ENCODE data around the gene CELF4.

The CELF4 gene

DNA sequence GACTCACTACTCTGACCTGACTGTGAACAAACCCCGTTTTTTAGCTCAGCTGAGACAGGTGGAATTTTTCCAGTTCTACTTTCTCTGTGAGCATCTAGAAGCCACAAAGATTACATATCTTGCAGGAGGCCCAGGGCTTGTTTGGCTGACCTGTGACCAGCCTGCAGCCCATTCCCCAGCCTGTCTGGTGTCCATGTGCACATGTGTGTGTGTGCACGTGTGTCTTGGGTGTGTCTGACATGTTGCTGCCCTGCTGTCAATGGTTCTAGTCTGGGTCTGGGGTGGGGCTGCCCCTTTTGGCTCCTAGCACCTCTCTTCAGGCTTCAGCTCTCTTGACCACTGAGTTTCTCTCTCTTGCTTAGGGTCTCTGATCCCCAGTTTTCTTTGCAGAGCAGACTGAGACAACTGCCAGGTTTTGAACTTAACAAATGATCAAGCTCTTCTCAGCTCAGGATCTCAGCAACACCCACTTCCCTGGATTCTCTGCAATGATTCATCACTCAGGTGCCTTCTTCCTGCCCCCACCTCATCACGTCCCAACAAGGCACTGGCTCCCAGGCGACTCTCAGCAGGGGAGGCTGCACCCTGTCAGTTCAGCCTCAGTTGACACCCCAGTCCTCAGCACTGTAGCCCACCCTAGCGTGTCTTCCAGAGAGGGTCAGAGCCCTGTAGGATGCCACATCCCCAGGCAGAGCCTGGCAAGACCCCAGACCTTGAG, 130.3 kb downstream of the CELF4 start:
- DNase-seq, result no peak

DNA sequence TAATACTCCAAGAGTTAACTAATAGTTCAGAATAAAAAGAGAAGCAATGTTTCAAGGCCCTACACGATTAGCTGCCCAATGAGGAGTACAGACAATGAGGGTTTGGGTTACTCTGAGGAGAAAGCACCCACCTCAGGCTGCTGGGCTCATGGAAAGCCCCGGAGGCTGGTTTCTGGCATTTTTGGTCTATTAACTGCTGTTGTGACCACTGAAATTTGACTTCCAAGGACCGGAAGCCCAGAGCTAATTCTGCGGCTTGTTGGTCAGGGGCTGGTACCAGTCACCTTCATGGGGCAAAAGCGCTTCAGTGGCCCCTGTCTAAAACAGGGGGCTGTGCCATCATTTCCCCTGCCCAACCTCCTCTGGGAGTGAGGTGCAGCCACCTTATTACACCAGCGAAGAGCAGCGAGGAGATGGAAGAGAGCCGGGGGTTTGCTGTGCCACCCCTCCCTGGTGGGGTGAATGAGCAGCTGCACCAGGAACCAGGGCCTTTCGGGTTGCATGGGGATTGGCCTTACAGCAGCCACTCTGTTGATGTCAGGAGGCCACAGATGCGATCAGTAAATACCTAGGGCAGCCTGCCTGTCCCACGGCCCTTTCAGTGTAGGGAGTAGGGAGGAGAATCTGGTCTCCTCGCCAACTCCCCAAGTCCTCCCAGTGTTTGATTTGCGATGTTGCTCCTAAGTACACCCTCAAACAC, 131.3 kb downstream of the CELF4 start:
- DNase-seq, result no peak

DNA sequence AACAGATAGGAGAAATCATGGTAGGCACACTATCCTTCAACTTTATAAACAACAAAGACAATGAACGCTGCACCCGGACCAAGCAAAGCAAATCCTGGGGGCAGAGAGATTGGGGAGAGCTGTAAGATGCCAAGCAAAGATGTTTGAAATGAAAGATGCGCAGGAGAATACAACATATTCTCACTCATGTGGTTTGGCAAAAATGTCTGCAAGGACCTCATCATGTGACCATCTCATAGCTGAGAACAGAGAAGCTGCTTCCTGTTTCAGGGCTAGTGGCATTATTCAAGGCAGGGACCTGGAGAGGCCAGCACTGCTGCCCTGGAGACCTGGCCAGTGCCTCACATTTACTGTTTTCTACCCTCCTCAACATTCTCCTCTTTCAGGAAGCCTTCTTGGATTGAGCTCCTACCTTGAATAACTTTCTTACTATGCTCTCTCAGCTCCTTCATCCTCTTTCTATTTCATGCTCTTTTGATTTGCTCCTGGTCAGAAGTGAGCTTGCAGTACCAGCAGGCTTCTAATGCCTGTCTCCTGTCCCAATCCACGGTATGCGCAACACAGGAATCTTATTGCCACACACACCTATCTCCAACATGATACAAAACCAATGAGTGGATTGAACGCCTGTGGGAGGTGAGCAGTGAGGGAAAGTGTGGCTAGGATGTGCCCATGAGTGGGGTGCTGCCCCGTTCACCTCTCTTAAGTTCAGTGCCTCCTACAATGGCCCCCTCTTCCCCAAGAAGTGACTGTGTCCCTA, 133.0 kb downstream of the CELF4 start:
- DNase-seq, result no peak

DNA sequence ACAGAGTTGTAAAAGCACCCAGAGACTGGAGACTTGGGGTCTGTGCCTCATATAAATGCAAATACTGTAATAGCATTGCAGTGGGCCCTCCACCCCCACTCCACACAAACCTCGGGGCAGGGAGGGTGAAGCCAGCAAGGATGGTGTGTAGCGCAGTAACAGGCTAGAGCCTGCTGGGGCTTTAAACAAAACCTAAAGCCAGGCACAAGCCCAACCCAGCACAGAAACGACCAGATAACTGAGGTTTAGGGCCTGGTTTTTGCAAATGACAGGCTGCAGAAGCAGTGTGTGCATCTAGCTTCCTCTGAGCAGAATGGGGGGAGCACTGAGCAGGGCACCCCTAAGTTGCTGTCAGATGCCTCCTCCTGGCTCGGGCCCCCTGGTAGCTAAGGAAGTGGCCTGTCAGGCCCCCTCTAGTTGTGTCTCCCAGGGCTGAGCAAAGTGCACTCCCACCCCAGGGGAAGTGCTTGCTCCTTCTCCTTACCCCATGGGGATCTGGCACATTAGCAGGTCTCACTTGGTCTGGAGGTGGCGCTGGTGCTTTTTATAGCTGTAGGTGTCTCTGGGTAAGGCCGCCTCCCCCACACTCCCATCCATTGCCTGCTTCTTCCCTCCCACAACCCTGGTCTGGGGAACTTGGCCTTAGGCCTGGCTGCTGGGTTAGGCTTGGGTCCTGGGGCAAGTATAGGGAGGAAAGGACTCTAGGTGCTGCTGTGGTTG, 135.1 kb downstream of the CELF4 start:
- DNase-seq, result no peak

DNA sequence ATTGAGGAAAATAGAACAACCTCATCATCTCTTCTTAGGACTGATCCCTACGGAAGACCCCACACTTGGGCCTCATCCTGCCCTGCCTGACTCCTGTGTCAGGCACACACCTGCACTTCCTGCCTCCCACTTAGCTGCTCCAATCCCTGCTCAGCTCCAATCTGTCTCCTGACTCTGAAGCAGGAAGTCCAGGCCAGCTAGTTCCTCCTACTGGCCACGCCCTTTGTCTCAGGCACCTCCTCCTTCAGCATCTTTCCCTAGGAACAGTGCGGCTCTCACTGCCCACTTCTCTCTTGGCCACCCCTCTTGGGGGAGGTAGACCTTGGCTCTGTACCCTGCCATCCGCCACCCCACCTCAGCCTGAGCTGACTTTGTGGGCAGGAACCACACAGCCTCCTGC, 135.8 kb downstream of the CELF4 start:
- DNase-seq, result no peak

DNA sequence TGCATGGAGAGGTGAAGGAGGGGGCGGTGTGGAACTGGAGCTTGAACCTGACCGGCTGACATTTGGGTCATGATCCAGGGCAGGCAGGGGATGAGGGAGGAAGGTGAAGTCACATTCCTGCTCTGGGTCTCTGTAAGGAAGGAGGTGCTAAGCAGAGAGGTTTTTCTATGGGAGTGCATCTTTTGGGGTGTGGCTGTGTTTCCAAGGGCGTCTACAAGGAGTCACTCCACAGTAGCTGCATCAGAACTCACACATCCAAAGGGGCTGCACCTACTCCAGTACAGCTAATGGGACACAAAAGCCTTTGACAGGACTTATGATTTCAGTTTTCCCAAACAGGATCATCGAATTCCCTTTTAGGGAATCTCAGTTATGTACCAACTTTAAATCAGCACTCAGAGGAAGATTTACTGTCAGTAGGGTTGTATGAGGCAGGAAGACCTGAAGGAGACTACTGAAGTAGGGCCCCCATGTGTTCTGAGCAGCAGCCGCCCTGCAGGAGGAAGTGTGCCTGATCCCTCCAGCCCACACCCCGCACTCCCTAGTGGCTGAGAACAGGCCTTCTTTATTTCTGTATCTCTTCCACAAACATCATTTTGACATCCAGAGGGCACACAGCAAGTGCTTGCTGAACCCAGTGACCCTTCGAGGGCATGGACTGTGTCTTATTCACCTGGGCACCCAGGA, 137.2 kb downstream of the CELF4 start:
- DNase-seq, result no peak

DNA sequence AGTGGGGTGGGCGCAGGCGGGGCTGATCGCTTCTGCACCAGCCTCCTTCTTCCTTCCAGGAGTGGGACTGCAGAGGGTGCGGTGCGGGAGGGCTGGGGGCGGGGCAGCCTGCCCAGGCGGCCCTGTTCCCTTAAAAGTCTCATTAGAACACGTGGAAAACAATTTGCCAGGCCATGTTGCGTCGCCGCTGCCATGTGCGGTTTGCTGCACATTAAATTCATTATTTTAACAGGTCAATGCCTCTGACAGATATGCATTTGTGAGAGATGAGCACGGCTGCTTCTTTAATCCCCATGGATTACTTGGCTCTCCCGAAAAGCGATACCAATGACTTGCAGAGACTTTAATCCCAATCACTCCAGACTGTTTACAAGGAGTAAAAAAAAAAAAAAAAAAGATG, 139.0 kb downstream of the CELF4 start:
- DNase-seq, result no peak

DNA sequence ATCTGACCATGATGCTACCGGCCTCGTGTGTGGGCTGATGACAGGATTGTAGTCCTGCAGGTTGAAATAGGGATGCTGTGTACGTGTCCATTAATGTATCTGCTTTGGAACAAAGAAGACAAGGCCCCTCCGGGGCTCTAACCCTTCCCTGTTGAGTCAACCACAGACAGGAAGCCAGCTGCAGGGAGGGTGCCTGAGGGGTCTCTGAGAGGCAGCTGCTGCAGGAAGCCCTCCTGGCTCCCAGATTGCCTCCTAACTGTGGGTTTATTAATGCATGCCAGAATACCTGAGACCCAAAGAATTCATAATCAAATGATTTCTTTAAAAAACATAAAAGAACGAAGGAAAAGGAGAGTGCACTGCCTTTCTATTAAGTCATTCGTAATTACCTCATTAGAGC, 140.4 kb downstream of the CELF4 start:
- DNase-seq, result no peak

DNA sequence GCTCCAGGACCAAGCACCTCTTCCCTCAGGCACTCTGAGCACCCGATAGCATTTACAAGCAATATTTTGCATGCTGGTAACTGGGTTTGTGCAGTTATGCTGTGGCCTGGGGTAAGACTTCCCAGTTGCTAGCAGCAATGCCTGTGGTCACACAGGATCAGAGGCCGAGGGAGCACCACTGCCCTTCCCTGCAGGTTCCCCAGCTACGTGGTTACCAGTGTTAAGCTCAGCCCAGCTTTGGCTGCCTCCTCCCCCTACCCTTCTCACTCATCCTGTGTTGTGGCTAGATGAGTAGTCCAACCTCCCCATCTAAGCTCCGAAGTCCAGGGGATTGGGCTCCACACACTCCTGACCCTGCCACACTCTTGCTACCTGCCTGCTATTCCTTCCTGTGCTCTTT, 141.1 kb downstream of the CELF4 start:
- DNase-seq, result no peak

DNA sequence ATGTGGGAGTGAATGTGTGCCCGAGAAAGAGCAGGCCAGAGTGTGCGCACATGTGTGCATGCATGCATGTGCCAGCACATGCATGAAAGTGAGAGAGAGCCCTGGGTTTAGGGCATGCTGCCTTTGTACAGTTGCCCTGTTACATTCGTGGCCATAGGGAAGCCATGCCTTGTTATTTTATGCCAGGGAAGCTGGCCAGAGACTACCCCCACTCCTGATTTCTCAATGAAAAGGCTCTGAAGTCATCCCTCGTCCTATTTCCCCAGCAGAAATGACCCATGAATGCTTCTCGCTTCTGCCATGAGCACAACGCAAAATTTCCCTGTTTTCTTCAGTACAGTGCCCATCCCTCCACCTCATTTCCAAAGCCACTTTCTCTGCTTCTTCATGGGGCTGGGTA, 143.0 kb downstream of the CELF4 start:
- no peak for DNase-seq

DNA sequence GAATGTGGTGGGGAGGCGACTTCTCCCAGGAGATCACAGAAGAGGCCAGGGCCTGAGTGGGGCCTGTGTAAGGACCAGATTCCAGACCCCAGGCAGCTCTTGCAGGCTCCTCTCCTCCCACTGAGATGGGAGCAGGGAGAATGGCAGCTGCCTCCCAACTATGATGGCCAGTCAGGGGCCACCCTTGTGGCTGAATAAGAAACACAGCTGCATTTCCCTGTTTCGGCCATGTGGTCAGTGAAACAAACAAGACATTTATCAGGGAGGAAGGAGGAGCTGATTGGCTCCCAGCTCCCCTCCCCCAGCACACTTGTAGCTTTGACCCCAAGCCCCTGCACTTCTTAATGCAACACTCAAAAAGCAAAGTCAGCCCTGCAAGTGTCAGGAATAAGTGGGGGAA, 143.5 kb downstream of the CELF4 start:
- DNase-seq, result no peak

DNA sequence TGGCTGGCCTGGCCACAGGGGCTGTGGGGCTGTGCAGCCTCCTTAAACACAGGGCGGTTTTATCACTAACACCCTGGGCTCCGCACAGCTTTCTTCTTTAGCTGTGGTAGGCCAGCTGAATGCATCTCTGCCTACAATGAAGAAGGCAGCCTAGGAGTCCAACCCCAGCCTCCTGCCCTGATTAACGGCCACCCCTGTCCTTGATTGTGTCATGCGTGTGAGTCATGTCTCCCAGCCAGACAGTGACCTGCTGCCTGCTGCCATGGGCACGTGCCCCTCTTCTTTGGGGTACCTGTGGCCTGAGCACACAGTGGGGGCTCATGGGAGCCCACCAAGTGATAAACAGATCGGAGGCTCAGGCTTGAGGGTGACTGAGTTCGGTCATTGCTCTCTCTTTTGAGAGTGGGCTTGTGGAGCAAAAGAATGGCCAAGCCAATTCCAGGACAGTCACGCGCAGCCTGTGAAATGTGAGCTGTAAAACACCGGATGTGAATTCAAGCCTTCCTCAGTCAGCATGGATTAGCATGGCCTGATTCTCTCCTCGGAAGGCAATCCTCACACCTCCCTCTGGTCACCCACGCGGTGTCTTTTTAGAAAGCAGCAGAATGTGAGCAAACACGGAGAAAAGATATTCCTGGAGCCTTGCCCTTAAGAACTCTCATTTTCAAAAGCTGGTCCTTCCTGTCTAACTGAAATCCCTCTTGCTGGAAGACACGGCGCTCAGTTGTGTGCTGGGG, 144.1 kb downstream of the CELF4 start:
- DNase-seq, result no peak

DNA sequence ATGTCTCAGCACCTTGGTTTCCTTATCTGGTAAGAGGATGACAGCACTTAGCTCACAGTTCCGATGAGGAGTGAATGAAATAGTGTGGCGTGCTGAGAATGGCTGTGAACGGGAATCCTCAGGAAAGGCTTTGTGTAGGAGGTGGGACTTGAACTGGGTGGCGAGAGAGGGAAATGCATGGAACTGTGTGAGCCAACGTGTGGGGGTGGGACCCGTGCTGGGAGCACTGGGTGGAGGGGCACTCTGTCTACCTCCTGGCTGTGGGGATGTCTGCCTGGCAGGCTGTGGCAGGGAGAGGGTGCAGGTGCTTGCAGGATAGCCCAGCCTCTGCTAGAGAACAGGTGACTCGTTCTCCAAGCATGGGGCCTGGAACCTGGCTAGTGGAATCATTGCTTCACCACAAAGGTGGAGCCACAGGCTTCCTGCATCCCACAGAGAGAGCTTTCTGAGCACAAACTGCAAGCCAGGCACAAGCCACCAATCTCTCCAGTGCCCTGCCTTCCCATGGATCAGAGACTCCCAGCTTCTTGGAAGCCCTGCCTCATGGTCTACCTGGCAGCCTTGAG, 145.2 kb downstream of the CELF4 start:
- DNase-seq, result no peak

DNA sequence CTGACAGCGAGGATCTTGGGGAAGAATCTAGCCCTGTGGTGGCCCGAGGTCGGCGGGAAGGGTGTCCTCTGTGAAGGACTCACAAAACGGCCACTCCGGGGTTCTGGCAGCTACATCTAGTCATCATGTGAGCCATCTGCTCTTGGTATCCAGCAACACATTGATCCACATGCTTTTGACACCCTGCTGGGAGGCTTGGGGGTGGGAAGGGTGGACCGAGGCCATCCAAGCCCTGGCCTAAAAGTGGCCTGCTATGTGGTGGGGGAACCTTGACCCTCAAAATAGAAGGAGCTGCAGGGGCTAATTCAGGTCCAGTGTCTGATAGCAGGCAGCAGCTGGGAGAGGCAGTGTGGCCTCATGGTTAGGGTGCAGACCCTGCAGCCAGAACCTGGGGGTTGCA, 145.7 kb downstream of the CELF4 start:
- no peak for DNase-seq

DNA sequence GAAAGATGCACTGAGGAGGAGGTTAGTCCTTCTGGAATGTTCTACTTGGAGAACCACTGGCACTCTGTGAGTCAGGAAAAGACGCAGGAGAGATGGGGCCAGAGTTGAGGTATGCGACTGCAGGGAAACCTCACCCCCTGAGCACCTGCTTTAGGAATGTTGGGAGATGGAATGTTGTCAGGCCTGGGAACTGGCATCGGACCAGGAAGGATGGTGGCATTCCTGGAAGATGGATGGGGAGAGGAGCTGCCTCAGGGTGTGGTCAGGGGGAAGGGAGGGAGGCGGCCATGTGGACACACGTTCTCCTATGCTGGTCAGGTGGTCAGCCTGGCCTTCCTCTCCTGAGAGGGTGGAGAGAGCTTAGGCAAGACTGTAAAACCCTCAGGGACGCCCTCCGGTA, 146.3 kb downstream of the CELF4 start:
- no peak for DNase-seq

DNA sequence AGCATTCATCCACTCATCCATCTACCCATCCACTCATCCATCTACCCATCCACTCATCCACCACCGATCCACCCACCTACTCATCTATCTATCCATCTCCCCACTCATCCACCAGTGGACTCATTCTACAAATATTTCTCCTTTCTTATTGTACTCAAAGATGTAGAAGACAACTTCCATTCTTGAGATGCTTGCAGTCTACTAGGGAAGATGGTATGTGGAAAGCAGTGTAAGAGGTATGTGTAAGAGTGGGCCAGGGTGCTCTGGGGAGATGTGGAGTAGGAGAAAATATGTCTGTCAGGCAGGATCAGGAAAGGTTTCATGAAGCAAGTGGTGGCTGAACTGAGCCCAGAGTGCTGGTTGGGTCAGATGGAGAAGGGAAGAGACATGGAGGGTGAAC, 150.8 kb downstream of the CELF4 start:
- no peak for DNase-seq

DNA sequence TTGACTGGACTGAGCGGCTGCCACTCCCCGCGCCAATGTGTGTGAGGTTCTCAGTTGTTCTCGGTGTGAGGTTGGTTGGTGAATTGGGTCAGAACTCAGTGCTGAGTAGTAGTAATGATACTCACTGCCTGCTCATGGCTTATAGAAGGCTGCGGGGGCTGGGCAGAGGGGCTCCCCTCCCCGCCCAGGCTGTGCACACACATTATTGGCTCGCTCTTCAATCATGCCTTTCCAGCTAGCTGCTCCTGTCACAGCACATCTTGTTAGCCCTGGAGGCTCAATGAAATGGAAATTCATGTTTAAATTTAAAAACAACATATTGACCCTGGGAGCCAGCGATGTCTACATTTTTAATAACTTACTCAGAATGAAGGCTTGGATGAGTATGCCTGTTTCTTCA, 152.8 kb downstream of the CELF4 start:
- no peak for DNase-seq

DNA sequence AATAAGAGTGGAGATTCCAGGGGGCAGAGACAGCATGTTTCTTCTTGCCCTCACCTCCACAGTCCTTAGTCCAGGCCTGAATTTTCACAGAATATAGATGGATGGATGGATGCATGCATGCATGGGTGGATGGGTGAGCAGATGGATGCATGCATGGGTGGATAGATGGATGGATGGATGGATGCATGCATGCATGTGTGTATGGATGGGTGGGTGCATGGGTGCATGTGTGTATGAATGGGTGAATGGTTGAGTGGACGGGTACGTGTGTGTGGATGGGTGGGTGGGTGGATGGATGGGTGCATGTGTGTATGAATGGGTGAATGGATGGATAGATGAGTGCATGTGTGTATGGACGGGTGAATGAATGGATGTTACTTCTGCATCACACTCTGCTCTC, 153.3 kb downstream of the CELF4 start:
- no peak for DNase-seq

DNA sequence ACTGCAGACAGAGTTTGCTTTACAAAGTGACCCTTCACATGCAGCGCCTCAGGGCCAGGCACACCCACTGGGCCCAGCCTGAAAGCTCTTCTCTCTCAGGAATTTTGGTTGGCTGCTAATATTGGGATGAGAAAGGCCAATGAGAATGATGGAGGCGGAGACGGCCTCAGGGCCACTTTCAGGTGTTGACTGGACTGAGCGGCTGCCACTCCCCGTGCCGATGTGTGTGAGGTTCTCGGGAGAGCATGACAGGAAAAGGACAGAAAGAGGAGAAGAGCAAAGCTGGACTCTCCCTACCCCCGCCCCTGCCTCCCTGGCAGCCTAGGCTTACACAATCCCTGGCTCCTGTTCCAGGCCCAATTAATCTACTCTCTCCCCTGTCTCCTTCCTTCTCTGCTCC, 155.7 kb downstream of the CELF4 start:
- no peak for DNase-seq

DNA sequence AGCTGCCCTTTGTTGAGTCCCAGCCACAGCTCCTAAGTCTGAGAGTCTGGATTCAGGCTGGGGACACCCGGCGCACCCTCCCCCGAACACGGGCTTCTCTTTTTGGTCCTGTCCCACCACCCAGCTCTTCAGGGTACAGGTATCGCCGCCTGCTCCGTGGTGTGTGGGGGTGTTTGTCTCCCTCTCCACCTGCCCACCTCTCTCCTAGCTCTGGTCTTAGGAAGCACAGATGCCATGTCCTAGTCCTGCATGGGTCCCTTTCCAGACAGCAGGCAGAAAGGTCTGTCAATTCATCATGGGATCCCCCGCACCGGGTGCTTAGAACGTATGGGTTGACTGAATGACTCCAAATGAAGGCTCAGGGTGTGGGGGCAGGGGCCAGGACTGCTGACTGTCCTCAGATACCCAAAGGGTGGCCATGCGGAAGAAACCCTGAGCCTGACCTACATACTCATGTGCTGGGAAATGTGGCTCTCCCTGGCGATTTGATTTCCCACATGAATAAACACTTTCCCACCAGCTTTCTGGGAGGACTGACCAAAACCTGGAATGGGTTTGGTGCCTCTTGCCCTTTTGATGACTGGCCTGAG, 156.8 kb downstream of the CELF4 start:
- DNase-seq, result no peak

DNA sequence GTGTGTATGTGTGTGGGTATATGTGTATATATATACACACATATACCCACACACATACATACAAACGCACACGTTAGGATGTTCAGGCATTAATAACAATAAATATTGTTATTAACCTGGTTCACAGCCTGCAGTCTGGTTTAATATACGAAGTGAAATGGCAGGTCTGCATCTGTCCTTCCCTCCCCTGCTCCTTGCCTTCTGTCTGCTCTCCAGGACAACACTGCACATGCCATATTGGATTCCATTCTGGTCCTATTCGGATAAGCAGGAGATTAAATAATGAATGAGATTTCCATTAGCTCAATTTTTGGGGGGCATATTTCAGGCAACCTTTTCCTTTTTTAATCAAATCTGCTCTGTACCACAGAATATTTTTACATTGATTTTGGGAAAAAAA, 158.0 kb downstream of the CELF4 start:
- DNase-seq, result no peak
